Measurements from ENCODE around the gene UGT2B7.

The UGT2B7 gene

DNA sequence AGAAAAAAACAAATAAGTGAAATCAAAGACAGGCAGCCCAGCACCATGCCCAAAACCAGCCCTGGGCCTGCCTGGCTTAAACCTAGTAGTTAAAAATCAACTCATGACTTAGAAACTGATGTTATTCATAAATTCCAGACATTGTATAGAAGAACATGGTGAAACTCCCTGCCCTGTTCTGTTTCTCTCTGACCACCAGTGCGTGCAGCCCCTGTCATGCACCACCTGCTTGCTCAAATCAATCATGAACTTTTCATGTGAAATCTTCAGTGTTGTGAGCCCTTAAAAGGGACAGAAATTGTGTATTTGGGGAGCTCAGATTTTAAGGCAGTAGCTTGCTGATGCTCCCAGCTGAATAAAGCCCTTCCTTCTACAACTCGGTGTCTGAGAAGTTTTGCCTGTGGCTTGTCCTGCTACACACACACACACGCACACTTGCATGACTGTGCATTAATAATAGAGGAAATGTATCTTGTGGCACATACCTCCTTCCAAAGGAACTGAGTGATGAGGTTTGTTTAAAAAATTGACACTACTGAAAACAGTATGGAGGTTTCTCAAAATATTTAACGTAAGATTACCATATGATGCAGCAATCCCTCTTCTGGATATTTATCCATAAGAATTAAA, 39.2 kb upstream of the UGT2B7 start:
- no peak overlapping the region for H3K4me3 ChIP-seq (replicated peaks in 1 of 2; ENCODE audit: low read depth in 2 of 2, low read length in 2 of 2)
- DNase-seq (ENCODE audit: low read depth in 2 of 2), result peak in 1 of 2 donors; percentile 23
- TF ChIP-seq, protein P1, sequence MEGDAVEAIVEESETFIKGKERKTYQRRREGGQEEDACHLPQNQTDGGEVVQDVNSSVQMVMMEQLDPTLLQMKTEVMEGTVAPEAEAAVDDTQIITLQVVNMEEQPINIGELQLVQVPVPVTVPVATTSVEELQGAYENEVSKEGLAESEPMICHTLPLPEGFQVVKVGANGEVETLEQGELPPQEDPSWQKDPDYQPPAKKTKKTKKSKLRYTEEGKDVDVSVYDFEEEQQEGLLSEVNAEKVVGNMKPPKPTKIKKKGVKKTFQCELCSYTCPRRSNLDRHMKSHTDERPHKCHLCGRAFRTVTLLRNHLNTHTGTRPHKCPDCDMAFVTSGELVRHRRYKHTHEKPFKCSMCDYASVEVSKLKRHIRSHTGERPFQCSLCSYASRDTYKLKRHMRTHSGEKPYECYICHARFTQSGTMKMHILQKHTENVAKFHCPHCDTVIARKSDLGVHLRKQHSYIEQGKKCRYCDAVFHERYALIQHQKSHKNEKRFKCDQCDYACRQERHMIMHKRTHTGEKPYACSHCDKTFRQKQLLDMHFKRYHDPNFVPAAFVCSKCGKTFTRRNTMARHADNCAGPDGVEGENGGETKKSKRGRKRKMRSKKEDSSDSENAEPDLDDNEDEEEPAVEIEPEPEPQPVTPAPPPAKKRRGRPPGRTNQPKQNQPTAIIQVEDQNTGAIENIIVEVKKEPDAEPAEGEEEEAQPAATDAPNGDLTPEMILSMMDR (IDR thresholded peaks at IDR 0.05; ENCODE audit: low read depth, low read length), result no peak

DNA sequence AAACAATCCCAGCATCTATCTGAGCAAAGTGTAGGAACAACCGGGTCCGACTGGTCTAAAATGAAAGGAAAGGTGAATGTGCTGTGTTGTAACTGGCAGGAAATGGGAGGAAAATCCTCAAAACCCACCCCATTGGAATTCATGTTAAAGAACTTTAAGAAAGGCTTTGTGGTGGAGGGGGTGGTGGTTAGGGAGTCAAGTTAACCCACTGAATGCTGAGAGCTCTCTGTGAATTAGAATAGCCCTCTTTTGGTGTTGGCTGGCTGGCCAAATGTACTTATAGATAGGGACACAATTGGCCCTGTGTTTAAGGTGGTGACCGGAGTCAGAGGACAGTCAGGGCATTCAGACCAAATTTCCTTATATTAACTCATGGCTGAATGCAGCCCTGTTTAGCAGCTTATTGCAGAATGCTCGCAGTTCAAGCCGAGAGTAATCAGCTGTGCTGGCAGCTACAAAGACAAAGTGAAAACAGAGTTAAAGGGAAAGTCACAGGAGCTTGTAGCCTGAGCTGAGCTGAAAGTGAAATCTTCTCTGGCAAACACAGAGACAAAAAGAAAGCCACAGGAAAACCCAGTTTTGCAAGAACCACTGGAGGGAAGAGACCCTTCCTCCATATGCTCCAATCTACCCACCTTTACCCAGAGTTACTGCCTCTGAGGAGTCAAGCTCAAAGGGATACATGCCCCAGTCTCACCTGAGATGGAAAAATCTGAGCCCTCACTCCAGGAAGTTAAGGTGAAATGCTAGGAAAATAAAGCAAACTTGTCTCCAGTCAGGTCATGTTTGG, 38.5 kb upstream of the UGT2B7 start:
- no peak overlapping the region for H3K4me3 ChIP-seq (replicated peaks in 1 of 2; ENCODE audit: low read depth in 2 of 2, low read length in 2 of 2)
- DNase-seq (ENCODE audit: low read depth in 2 of 2), result peak in 1 of 2 donors; percentile 50
- TF ChIP-seq, protein P1 (IDR thresholded peaks at IDR 0.05; ENCODE audit: low read depth, low read length), result no peak

DNA sequence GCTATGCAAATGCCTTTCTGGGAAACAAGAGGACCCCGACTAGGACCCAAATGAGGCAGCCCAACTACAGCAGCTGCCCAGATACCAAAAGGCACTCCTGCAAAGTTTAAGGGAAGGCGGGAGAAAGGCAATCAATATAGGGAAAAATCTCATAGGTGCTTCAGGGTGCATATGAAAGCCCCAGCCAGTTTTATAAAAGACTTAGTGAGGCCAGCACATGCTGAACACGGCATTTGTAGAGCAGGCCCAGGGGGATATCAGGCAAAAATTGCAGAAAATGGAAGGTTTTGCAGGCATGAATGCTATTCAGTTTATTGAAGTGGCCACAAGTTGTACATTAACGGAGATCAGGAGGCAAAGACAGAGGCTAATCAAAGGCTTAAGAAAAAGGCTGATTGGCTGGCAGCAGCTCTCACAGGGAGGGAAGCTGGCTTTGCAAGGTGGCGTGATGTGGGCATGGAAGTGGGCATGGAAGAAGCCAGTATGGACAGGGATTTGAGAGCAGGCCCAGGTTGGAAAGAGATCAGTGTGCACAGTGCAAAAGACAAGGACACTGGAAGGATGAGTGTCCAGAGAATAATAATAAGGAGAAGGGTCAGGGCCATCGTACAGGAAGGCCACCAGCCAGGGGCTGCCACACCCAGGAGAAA, 37.7 kb upstream of the UGT2B7 start:
- no peak overlapping the region for H3K4me3 ChIP-seq (replicated peaks in 1 of 2; ENCODE audit: low read depth in 2 of 2, low read length in 2 of 2)
- no peak for DNase-seq (ENCODE audit: low read depth in 2 of 2)
- TF ChIP-seq, protein P1 (IDR thresholded peaks at IDR 0.05; ENCODE audit: low read depth, low read length), result no peak

DNA sequence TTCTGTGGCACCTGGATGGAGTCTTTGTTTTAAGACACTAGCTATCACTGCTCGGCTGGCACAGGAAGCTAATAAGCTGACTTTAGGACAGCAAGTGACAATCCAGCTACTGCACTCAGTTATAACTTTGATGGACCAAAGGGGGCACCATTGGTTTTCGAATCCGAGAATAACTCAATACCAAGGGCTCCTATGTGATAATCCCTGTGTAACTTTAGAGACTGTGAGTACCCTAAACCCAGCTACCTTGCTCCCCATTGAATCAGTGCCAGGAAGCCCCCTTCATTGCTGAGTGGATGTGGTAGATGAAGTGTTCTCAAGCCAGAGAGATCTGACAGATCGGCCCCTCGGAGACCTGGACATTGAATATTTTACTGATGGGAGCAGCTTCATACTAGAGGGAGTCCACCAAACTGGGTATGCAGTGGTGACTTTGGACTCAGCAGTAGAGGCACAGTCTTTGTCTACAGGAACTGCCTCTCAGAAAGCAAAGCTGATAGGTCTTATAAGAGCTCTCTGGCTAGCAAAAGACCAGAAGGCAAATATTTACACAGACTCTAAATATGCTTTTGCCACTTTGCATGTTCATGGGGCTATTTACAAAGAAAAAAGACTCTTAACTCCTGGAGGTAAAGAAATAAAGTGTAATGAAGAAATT, 35.5 kb upstream of the UGT2B7 start:
- TF ChIP-seq, protein P1 (IDR thresholded peaks at IDR 0.05; ENCODE audit: low read depth, low read length), result peak; percentile 29
- H3K4me3 ChIP-seq (replicated peaks in 1 of 2; ENCODE audit: low read depth in 2 of 2, low read length in 2 of 2), result no peak overlapping the region
- peak; percentile 10 to 60 for DNase-seq (ENCODE audit: low read depth in 2 of 2)

DNA sequence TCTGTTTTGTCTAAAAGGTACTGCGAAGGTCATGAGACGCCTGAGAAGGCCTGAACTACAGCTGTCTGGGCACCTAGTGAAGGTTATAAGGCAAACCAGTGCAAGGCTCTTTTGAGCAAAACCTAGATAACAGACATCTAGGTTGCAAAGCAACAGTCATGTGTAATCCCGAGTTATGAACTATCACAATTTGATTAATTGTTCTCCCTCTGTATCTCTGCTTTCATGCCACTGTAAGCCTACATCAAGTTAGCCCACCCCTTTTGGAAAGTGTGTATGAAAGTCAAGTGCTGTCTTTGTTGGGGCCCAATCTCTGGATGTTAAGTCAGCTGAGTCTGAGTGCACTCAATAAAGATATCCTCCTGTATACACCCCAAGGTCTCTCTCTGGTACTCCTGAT, 31.9 kb upstream of the UGT2B7 start:
- no peak overlapping the region for H3K4me3 ChIP-seq (replicated peaks in 1 of 2; ENCODE audit: low read depth in 2 of 2, low read length in 2 of 2)
- TF ChIP-seq, protein P1 (IDR thresholded peaks at IDR 0.05; ENCODE audit: low read depth, low read length), result no peak
- no peak for DNase-seq (ENCODE audit: low read depth in 2 of 2)

DNA sequence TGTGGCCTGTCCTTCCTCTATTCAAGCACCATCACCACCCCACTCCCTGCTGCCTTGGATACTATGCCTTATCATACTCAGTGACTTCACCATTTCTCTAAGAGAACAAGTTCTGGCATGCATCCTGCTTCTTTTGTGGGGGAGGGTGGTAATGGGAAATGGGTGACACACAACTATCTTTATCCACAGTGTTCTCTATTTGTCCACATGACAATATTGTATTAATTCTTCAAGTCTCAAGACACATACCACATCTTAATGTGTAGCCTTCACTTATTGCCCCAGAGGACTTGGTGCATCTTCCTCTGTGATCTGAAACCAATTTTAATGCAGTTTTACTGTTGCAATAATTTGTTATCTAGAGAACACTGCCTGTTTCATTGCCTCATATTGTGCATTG, 29.3 kb upstream of the UGT2B7 start:
- DNase-seq (ENCODE audit: low read depth in 2 of 2), result peak; percentile 30 to 61
- TF ChIP-seq, protein P1 (IDR thresholded peaks at IDR 0.05; ENCODE audit: low read depth, low read length), result no peak
- no peak overlapping the region for H3K4me3 ChIP-seq (replicated peaks in 1 of 2; ENCODE audit: low read depth in 2 of 2, low read length in 2 of 2)
